HG03469 (cell line): ENCODE data around the gene CAMK2B.

ENCODE experiments used
- ATAC-seq: cut with Tn5 transposase; IDR thresholded peaks from one replicate; pipeline ENCODE4 v1.9.1; 2021; ENCODE audit warnings: mild to moderate bottlenecking, moderate library complexity, moderate number of reproducible peaks; ENCODE audit not compliant: unreplicated experiment

The CAMK2B gene

DNA sequence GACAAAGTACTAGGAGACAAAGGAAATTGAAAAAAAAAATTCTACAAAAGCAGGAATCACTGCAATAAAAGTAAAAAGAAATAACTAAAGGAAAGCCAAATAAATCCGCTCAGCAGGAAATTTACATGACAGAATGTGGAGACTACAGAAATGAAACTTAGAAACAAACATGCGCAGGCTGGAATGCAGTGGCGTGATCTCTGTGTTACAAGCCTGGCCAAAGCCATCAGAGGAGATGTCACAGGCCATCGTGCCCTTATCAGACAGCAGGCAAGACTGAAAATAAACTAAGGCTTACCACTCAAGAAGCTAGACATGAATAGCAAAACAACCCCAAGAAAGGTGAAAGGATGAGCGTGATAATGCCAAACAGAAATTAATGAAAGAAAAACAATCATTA, 6.3 kb upstream of the CAMK2B start:
- no peak for ATAC-seq

DNA sequence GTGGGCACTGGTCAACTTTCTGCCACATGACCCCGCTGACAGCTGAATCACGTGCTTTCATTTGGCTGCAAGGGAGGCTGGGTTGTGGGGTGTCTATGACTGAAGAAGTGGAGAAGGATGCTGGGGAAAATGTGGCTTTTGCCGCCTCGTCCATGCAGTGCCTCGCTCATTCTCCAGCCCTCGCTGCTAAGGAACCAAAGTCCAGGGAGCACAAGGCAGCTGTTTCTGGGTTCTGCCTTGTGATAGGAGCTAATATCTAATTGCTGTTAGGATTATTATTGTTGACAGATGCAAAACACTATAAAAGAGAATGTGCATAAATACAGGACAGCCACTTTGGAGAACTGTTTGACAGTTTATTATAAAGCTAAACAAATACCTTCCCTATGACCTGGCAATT, 4.9 kb upstream of the CAMK2B start:
- no peak for ATAC-seq

DNA sequence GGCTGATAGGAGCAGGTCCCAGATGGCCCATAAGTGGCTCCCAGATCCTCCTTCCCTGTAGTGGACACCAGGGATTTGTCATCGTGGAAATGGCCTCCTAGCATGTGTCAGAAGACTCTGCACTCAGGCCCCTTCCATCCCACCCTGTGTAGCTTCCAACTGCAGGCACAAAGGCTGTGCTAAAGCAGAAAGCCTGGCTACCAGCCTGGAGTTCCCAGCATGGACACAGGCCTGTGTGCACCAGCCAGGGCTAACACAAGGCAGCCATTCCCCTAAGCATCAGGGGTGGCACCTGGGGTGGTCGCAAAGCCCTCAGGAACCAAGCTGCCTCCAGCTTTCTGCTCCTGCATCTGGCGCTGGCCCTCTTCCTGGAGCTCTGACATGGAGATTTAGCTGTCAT, 4.5 kb upstream of the CAMK2B start:
- ATAC-seq: no peak

DNA sequence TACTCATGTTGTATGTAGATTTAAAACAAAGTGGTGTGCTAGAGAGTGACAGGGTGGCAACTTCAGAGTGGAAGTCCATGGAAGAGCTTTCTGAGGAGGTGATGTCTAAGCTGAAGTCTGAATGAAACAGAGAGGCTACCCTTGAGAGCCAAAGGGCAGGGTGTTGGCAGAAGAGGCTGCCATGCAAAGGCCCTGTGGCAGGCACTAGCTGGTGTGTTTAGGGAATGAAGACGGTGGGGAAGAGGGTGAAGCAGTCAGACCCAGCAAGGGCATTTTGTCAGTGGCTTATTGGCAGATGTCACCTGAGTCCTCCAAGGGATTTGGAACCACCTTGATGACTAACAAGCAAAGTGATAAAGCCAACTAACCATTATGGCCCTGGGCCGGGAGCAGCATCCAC, 3.7 kb upstream of the CAMK2B start:
- ATAC-seq: no peak

DNA sequence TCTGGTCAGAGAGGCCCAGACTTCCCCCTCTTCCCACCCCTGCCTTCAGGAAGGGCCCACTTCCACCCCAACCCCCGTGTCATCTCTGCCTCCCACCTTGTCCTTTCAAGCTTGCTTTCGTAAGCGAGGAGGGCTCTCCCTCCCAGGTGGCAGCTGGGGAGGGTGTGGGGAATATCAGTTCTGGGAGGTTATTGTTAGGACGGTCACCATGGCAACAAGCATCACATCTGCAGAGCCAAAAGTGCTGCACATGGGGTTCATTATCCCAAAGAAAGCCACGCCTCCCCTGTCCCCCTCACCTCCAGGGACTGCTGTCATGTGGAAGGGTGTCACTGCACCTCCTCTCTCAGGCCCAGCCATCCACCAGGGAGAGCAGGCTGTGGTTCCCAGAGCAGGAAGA, 2.6 kb upstream of the CAMK2B start:
- no peak for ATAC-seq

DNA sequence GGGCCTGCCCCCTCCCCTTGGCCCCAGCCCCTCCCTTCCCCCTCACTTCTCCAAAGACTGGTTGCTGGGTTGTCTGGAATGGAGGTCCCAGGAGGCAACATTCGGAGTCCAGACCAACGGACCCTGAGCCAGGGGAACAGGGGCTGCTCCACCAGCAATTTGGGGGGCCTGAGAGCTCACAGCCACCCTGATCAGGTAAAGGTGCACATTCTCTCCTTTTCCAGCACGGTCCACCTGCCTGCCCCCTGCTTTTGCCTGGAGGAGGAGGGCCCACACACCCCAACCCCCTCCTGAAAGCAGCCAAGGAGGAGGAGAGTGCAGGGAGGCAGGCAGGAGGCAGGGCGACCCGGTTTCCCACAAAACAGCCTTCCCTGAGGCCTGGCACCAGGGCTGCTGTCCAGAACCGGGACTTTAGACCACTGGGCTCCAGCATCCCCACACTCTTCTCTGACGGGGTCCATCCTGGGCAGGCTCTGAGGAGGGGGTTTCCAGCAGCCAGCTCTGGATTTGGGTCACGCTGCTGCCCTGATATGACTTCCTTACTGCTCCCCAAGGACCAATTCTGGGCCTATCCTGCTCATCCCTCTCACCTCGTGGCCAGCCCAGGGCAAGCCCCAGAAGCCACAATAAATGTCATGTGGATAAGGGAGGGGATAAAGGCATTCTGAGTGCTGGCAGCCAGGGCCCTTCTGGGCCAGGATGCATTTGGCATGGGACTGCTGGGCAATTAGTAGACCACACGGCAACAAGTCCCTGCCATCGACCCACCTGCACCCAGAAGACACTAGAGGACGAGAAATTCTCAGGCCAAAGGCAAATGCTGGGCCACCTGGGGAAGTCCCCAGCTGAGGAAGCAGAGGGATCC, 1.1 kb upstream of the CAMK2B start:
- ATAC-seq: no peak

DNA sequence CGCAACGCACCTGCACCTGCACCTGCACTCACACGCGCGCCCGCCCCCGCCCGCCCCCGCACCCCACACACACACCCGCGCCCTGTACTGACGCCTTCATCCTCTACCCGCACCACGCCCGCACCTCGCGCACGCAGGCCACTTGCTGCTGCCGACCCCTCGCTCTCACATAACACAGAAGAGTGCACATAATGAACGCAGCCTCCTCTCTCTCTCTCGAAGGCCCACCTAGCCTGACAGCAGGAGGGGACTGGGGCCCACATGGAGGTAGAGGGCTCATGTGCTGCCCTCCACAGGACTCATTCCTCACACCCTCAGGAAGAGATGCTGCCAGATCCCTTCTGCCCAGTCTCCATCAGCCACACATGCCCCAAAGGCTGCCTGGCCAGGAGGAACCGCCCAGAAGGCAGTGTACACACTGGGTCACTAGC, 432 bp upstream of the CAMK2B start:
- no peak for ATAC-seq

DNA sequence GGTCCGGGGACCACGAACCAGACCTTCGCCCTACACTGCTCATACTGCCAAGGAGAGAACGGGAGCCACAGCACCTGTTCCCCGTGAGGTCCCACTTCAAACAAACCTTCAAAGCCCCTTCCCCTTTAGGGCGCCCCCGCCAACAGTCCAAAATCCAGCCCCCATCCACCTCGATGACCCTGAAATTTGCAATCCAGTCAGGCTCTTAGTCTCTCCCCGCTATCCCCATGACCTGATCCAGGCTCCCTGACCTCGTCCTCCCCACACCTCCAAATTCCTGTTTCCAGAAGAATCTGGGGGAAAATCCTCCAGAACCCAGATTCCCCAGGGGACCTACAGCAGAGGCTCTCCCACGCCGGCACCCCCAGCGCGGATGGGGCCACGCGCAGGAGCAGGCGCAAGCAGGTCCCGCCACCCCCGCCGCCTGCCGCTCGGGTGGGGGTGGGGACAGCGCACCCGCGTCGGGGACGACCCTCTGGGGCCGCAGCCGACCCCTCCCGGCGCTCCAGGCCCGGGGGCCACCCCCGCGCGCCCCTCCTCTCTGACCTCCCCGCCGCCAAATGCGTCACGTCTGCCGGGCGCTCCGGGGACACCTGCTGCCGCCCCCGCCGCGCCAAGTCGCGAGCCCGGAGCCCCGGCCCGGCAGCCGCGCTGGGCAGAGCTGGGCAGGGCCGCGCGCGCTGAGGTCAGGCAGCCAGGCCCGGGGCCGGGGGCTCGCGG, 753 bp downstream of the CAMK2B start:
- no peak for ATAC-seq

DNA sequence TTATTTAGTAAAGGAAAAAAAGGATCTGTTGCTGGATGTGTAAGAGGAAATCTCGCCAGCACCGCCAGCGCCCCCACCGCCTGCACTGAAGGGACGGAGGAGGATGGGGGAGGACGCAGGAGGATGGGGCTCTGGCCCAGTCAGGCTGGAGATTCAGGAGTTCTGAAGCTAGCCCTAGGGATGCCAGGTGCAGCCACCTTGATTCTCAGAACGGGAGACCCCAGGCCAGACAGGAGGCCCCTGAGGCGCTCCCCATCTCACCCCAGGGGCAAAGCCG, 1.3 kb downstream of the CAMK2B start:
- no peak for ATAC-seq

DNA sequence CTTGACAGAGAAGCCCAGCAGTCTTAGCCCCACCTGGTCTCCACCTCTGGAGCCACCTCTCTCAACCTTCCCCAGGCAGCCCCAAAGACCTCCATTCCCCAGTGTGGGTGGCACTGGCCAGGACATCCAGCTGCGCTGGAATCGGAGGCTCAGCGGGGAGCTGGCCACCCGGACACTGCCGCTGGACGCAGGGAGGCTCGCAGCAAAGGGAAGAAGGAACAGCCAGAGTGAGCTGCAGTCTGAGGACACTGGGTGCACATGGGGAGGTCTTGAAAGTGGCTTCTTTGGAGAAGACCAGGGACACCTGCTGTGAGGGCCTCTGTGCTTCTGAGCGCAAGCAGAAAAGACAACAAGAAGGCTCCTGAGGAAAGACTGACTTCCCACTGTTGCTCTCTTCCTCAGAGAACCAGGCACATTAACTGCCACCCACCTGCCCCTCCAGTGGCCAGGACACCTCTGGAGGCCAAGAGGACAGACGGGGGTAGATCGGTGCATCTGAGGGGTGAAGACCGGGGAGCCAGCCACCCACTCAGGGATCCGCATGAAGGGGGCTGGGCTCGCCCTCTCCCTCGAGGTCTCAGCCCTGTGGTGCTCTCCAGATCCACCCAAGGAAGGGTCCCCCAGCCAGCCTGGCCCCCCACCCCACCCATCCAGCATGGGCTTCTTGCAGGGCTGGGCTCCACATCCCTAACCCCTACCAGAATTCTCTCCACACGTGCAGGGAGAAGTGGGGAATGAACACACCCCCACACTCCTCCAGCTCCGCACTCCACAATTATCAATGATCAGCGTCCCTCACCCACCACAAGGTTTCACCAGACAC, 1.8 kb downstream of the CAMK2B start:
- ATAC-seq: no peak

DNA sequence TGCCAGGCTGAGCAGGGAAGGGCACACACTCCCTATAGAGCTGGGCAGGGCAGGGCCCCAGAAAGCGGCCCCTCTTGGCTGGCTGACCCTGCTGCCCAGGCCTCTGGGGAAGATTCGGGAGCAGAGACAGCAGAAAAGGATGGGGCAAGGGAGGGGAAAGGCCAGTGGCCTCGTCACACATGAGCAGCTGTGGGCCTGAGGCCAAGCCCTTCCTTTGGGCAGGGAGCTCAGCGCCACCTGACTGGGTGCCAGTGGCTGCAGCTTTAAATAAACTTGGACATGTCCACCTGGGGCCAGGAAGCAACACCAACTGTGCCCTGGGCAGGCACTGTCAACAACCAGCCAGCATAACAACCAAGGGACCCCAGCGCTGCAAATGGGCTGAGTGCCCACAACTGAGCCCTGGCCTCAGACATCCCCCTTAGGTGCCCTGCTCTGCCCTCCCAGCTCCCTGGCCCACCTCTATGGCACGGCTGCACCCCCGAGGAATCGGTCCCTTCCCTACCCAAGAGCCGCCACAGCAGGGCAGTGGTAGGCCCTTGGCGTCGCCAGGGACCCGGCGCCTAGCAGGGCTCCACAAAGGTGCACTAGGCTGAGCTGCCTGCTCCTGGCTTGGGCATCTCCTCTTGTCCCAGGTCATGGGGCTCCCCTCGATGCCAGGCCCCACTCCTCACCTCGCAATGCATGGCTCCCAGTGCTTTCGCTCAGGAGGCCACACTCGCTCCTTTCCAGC, 2.6 kb downstream of the CAMK2B start:
- ATAC-seq: no peak

DNA sequence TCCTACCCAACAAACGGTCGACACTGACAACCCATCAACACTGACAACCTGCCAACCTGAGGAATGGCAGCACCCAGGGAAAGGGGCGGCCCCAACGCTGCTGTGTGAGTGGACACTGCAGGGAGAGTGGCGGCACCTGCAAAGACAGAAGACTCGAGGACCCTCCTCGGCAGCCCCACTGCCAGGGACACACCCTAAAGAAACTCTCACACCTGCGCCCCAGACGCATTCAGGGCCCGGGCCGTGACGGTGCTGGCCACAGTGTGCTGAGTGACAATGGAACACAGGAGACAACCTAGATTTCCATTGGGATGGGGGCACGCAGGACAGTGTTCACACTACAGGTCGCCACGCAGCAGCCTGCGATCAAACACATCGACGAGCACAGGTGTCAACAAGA, 3.6 kb downstream of the CAMK2B start:
- ATAC-seq: no peak

DNA sequence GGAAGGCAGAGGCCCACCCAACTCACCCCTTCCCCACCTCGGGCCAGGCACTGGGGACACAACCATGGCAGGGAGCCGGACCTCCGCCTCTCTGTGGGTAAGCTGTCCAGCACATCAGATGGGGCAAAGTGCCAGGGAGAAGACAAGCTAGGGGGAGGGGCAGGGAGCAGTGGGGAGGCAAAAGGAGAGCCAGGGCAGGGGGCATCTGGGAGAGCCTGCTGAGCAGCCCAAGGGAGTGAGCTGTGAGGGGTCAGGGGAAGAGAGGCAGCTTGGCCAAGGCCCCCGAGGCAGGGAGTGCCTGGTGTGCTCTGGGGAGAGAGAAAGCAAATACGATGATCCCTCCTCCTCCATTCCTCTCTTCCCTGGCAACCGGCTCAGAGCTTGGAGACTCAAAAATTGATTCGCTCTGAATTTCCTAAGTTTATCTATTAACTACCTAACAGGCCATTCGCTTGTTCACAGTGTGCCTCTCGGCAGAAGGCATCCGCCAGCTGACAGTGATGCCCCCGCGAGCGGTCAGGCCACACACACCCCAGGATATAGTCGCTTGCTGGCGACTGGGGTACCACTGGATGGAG, 4.5 kb downstream of the CAMK2B start:
- ATAC-seq: no peak

DNA sequence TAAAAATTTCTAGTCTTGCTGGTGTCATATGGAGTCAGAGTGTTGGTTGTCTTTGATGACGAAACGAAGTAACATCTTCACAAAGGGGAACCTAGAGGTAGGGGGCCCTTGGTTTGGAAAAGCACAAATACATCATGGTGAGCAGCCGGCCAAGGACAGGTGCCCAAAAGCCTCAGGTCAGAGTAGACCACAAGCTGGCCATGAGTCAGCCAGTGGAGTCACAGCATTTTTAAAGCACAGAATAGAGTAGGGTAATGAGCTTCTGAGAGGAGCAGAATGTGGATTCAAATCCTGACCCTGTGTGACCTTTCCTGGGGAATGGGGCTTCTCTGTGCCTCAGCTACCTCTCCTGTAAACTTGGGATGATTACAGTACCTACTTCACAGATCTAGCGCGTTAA, 5.3 kb downstream of the CAMK2B start:
- ATAC-seq: no peak

DNA sequence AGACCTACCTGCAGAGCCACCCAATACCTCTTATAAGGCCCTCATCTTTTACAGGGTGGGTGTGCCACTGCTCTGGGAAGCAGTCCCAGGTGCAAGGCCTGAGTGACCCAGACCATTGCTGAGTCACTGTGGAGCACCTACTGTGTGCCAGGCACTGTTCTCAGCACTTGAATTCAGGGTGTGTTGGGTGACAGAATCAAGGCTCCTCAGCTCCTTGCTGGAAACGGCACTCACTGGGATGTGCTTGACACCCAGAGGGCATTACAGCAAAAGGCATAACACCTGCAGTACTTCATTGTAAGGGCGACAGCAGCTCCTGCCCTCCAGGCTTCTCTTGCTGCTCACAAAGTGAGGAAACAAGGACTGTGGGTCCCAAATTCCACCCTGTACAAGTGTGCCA, 7.1 kb downstream of the CAMK2B start:
- no peak for ATAC-seq

DNA sequence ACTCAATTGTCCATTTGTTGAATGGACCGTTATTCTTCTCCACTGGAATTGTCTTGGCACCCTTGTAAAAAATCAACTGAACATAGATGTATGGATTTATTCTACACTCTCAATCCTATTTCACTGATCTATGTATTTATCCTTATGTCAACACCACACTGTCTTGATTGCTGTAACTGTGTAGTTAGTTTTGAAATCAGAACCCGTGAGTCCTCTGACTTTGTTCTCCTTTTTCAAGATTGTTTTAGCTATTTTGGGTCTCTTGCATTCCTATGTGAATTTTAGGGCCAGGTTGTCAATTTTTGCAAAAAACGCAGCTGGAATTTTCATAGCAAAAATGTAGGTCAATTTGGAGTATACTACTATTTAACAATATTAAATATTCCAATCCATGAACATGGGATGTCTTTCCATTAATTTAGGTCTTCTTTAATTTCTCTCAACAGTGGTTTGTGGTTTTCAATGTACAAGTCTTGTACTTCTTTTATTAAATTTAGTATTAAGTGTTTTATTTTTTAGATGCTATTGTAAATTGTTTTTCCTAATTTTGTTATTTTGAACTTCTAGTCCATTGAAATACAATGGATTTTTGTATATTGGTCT, 10.0 kb downstream of the CAMK2B start:
- no peak for ATAC-seq

DNA sequence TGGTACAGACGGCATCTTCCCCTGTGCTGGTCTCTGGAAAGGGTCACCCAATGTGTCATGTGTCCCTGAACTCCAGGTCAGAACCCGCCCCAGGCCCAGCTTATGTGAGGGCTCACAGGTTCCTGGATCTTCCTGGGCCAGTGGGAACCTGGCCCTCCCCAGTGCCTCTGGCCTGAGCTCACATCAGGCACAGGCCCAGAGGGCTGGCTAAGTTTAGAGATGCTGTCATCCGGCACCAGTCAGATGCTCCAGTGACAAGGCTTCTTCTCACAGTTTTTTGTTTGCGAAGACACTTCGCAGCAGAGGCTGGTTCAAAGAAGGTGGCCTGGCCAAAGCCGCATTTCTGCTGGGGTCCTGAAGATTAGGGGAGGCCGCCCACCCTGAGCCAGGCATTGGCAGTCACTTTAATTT, 11.8 kb downstream of the CAMK2B start:
- ATAC-seq: no peak

DNA sequence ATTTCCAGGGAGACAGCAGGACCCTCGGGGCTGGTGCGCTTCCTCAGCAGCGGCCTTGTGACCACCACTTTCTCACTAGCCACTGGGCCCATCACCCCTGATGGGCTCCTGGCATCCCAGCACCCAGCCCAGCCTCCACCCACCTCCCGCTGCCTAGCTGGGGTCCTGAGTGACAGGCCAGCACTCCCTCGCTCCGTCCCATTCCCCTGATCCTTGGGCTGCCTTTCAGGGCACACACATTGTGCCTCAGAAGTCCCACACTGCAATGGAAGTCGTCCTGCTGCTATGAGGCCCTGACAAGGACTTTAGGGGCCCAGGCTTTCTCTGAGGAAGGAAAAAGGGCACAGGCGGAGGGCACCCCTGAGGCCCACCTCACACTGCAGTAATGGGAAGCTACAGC, 12.4 kb downstream of the CAMK2B start:
- no peak for ATAC-seq

DNA sequence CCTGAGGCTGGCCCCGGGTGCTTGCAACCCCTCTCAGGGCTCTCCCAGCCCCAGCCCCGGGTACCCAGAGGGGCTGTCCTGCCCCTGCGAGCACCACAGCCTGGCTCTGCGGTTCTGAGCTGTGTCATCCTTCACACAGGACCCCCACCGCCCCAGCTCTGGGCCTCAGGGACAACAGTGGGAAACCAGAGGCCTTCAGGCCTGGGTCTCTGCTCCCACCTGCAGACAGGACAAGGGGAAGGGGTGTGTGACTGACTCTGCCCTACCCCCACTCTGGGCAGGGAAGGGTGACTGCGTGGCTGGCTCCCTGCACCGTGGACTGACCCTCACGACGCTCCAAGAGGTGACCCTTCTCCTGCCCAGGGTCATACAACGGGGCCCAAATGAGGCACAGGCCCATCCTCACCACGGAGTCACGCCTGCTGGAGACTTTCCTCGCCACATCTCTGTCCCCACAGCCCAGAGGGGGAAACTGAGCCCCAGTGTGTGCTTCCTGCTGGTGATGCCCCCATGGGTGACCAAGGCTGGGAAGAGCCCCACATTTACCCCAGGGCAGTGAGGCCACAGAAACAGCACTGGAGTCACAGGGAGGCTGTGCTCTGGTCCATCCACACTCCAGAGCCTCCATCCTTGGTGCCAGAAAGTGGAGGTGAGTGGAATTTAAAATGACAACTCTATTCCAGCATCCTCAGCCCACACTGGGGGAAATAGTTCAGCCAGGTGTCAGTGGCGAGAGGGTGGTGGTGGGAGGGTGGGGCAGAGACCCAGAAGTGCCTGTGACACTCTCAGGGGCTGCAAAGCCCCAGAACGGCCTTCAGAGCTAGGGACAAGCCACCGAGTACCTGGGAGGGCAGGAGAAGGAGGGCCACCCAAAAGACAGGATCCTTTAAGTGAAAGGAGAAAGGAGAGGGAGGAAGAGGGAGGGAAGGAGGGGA, 13.6 kb downstream of the CAMK2B start:
- ATAC-seq: no peak
